GM12878 (cell line): ENCODE data around the gene ATXN1. TPM values are rescaled to one million over a fixed set of nuclear protein-coding genes. Genes with fewer than 3 reads are reported as not detected.

Experiments
- CEBPB ChIP-seq, 2 experiments: fragments of 150-350 bp in 1 of 2; IDR thresholded peaks; 2 replicates each; pipeline ENCODE4 v1.6.1; 2012 to 2014; ENCODE audit warnings: low read depth in 2 of 2, low read length in 2 of 2, borderline replicate concordance in 1 of 2, inconsistent platforms in 1 of 2
- CTCF ChIP-seq, 3 experiments: IDR thresholded peaks in 2 of 3; conservative IDR thresholded peaks in 1 of 3; 2 replicates each; pipeline ENCODE4 v1.5.1; 2011; ENCODE audit warnings: low read depth in 3 of 3, low read length in 3 of 3, mild to moderate bottlenecking in 3 of 3, control low read depth in 2 of 3, moderate library complexity in 2 of 3, inconsistent platforms in 1 of 3, mixed read lengths in 1 of 3; ENCODE audit not compliant: control insufficient read depth in 2 of 3, insufficient read depth in 1 of 3; ENCODE audit errors: extremely low read depth in 1 of 3
- EZH2 ChIP-seq: IDR thresholded peaks from 2 replicates; pipeline ENCODE4 v1.6.1; 2012; ENCODE audit warnings: low read depth, mild to moderate bottlenecking, control low read depth, inconsistent platforms, low read length, borderline replicate concordance; ENCODE audit not compliant: control insufficient read depth
- FOS ChIP-seq: IDR thresholded peaks from 3 replicates; pipeline ENCODE4 v1.6.1; 2011; ENCODE audit warnings: borderline replicate concordance; ENCODE audit not compliant: insufficient read length; ENCODE audit errors: extremely low read depth
- FOXM1 ChIP-seq: IDR thresholded peaks from 2 replicates; pipeline ENCODE4 v1.6.1; 2012; ENCODE audit warnings: low read depth, mild to moderate bottlenecking, inconsistent platforms, low read length, moderate library complexity
- MXI1 ChIP-seq: fragments of 150-350 bp; IDR thresholded peaks from 2 replicates; pipeline ENCODE4 v1.6.1; 2011; ENCODE audit warnings: low read depth, mild to moderate bottlenecking, inconsistent platforms, low read length, improper control_type of control experiment
- RUNX3 ChIP-seq: IDR thresholded peaks from 2 replicates; pipeline ENCODE4 v1.6.1; 2012; ENCODE audit warnings: low read length, inconsistent platforms
- SMAD5 ChIP-seq: IDR thresholded peaks from 2 replicates; pipeline ENCODE4 v1.6.1; 2016; ENCODE audit warnings: antibody characterized with exemption, low read depth
- SUZ12 ChIP-seq: fragments of 200-600 bp; sonication (generic); IDR thresholded peaks from one replicate; pipeline ENCODE4 v1.6.1; 2018; ENCODE audit warnings: antibody characterized with exemption, mild to moderate bottlenecking; ENCODE audit not compliant: unreplicated experiment
- YY1 ChIP-seq: IDR thresholded peaks from 2 replicates; pipeline ENCODE4 v1.6.1; 2011; ENCODE audit warnings: low read depth, mild to moderate bottlenecking, low read length
- polyA plus RNA-seq, 11 experiments: library from polyadenylated mRNA; depleted of rRNA in 4 of 11; unstranded in 6 of 11; stranded (reverse) in 5 of 11; fragments of >200 nt; fragmentation: Nextera tagmentation in 4 of 11; fragmentation: Illumina TruSeq in 1 of 11; extraction: Ambion mirVana in 4 of 11; extraction: Trizol in 1 of 11; gene quantifications; 1 replicate in 1 of 11; 2 replicates in 10 of 11; pipeline versions ENCODE4 v1.2.1 to v1.2.3, GENCODE V29; 2011 to 2016; ENCODE audit warnings: inconsistent platforms in 2 of 11, missing spikeins in 2 of 11, low read depth in 1 of 11
- total RNA-seq, 4 experiments: library from RNA; depleted of rRNA in 3 of 4; stranded (reverse); fragments of >200 nt in 3 of 4; fragmentation: Illumina TruSeq in 1 of 4; extraction: Trizol in 1 of 4; gene quantifications; 2 replicates each; pipeline versions ENCODE4 v1.2.1 to v1.2.3, GENCODE V29; 2013 to 2021

Gene ATXN1
- total and polyA plus RNA-seq, 10 of the 15 experiments (the other 5 are each of a cell fraction or from before 2014, with no cell fraction given) = 12.2 to 51.2 (median 20.5) TPM

GRCh38 chr6:16712931-16713484 is 48.3 kb downstream of the ATXN1 start (continued):
- TF ChIP-seq MXI1 = no peak
- no peak for TF ChIP-seq SUZ12
- TF ChIP-seq RUNX3 = peak; percentile 7; the same call in 1 of the 2 replicates
- TF ChIP-seq YY1 = peak; percentile 59; the same call in 1 of the 2 replicates
- TF ChIP-seq CEBPB (IDR thresholded peaks at IDR 0.05; ENCODE audit: borderline replicate concordance in 1 of 2, low read depth in 2 of 2, low read length in 2 of 2) = no peak
- TF ChIP-seq CTCF (IDR thresholded peaks at IDR 0.05 in 2 of 3, conservative IDR thresholded peaks at IDR 0.05 in 1 of 3; ENCODE audit: control insufficient read depth in 2 of 3, extremely low read depth in 1 of 3, insufficient read depth in 1 of 3, low read depth in 3 of 3, low read length in 3 of 3) = peak; percentile 25 to 56 (median 50)
- TF ChIP-seq EZH2 = no peak
- no peak for TF ChIP-seq FOS
- 0 out of 2 replicates have a peak, but pooled peaks have one; percentile 3 for TF ChIP-seq FOXM1
- TF ChIP-seq SMAD5 = no peak
